ENCODE results near the gene MYH11.

GRCh38 chr16:15891508-15891907 is 34.7 kb upstream of the MYH11 start:
- TF ChIP-seq CTCF (IDR thresholded peaks at IDR 0.05; ENCODE audit: low read length) (no peak), EZH2 (IDR thresholded peaks at IDR 0.05; ENCODE audit: borderline replicate concordance, low read length) (no peak)

Data from OCI-LY1 (cell line).